GM19468 (cell line): Measurements from ENCODE around the gene MREG.
"Not testable (repeated sequence)": the region's sequence is repeated elsewhere in the genome, so short reads cannot be mapped to it uniquely, and the experiment has no call there.

Source experiments
- ATAC-seq: cut with Tn5 transposase; IDR thresholded peaks from one replicate; pipeline ENCODE4 v1.9.1; 2021; ENCODE audit warnings: mild to moderate bottlenecking, moderate library complexity, moderate number of reproducible peaks; ENCODE audit not compliant: unreplicated experiment; ENCODE audit errors: extremely low read depth

The MREG gene

GRCh38 chr2:215967590-215968378, 45.6 kb downstream of the MREG start:
- ATAC-seq, result no peak

GRCh38 chr2:215966951-215967350, 46.4 kb downstream of the MREG start:
- no peak for ATAC-seq

DNA sequence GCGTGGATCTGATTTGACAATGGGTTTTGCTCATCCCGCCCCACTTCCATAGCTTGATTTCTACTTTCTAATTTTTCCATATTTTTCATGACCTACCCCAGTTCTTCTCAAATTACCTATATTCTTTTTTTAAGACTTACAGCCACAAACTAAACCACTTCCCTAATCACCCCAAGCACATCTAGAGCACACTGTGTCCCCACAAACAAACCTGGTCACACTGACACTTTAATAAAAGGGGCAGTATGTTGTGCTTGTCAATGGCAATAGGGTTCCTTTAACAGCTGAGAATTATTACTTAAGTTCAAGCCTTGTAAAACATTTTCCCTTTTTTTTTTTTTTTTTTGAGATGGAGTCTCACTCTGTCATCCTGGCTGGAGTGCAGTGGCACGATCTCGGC, 47.1 kb downstream of the MREG start:
- ATAC-seq, result no peak

- no peak for ATAC-seq
Measured at GRCh38 chr2:215965532-215966165, 47.7 kb downstream of the MREG start.

DNA sequence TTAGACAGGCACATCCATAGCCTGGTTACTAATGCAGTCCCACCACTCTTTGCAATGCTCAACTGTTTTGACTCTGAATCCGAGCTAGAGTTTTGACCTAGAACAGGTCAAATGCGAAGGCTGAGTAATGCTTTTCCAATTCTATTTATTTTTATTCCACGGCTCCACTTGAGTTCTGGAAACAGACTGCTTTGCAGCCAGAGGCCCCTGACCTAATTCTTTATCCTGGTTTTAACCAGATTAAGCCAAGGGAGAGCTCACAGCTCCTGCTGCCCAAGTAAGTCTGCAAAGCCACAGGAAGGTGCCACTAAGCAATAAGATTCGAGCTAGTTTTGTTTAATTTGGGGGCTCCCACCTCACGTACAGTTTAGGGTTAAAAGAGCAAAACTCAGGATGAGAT, 51.4 kb downstream of the MREG start:
- ATAC-seq, result no peak

DNA sequence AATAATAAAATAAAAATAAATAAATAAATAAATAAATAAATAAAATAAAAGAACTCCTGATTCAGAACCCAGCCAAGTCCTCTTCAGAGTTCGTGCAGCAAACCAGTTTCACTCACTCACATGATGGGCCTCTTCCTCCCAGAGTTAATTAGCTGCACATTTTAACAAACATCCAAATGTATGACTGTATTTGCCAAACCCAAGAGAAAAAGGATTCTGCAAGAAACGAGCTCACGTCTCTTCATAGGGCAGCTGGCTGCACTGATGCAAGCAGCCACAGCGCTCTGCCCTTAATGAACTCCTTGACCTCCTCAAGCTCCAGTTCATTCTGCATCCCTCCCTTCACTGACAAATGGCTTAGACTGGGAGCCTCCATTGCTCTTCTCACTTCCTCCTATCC, 55.1 kb downstream of the MREG start:
- no peak for ATAC-seq

GRCh38 chr2:215957354-215958122, 55.8 kb downstream of the MREG start:
- ATAC-seq, result not testable (repeated sequence)

- ATAC-seq, result no peak
Measured at GRCh38 chr2:215952860-215953637, 60.3 kb downstream of the MREG start.

DNA sequence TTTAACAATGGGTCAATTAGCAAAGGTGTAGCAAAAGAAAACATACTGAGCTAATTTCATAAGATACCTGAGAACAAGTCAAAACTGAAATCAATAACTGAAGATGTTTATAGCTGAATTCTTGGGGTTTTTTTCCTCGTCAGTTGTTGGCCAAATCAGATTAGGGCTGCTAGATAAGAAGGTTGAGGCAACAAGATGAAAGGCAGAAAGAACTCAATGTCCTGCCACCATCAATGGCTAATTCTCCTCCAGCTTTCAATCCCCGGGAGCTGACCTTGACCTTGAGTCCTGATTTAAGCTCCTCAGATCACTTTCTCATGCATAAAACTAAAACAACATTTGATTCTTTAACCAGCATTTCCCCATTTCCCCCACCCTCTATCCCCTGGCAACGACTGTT, 61.8 kb downstream of the MREG start:
- ATAC-seq, result no peak

- ATAC-seq, result peak; percentile 86
Measured at GRCh38 chr2:215949991-215950404, 63.4 kb downstream of the MREG start.

DNA sequence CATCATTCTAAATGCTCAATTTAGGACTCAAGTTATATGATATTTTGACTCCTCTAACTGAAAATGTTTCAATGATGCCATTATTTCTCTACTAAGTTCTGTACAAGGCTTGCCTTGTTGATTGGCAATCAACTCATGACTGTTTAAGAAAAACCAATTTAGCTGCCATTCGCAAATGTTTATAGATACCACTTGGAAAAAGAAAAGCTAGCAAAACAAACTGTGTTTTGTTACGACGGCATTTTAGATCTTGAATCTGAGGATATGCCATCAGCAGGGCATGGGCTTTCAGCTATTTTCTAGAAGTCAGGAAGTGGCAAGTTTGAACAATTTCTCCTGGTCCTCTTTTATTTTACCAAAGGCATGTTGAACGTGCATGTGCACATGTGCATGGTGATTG, 65.3 kb downstream of the MREG start:
- no peak for ATAC-seq

DNA sequence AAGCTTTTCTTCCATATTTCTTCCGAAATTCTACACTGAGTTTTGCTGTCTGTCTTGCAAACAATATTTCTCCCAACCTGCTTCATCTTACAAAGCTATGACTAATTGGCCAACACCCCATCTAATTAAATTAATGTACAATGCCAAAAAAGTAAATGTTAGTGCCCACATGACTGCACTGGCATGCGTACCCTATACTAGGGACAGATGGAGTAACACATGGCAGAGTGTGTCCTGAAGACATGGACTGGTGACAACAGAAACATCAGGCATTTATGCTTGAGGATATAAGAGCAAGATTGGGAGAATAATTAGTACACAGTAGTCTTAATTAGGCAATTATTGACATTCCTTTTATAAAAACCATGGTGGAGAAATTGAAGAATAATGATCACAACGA, 66.8 kb downstream of the MREG start:
- ATAC-seq, result no peak

GRCh38 chr2:215942194-215942593, 71.2 kb downstream of the MREG start:
- ATAC-seq, result no peak

DNA sequence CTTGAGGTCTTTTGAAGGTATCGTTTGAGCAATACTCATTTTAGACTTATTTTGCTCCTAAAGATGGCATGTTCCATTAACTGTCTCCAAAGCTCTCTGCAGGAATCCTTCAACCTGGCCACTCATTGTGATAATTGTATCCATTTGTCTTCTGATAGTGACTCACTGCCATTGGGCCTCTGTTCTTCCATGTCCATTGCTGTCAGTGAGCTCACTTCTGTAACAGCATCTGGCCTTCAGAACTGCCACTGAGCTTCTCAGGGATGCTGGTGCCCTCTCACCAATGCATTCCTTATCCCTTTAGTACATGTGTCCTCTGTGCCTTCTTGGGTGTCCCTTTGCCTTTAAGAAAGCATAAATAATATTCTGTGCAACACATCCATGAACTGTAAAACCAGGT, 71.6 kb downstream of the MREG start:
- ATAC-seq, result no peak

DNA sequence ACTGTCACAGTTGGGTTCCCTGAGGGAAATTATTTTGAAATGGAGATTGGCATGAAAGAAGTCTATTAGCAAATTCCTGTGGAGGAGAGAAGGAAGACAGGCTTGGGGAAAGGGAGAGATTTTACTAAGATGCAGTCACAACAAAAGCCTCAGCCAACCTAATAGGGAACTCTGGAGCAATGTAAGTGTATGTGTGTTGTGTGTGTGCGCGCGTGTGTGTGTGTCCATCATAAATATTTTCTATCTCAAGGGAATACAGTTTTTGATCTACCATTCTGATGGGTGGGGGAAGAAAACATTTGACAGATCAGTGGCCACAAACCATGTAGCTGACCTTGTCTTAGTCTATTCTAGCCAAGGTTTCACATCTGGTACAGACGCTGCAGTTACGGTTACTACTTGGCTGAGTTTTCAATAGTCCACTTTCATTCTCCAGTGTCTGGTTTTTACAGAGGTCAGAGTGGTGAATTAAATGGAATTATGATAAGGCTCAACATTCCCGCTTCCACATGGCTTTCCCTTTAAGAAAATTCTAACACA, 72.6 kb downstream of the MREG start:
- ATAC-seq, result no peak

DNA sequence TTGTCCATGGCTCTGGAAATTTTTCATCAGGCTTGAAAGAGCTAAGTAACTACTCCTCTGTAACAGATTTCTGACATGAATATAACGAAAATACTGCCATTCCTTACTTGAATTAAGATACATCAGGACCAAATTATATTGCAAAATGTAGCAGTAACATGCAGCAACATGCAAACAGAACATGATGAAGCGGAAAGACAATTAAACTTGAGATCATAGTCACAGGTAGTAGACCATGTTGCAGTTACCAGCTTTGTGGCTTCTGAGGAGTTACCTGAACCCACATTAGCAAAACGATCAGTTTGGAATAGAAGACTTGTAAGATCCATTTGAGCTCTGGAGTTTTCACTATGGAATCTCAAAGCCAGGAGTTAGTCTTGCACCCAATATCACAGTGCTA, 76.2 kb downstream of the MREG start:
- no peak for ATAC-seq

- ATAC-seq, result no peak
Measured at GRCh38 chr2:215933151-215933550, 80.2 kb downstream of the MREG start.

DNA sequence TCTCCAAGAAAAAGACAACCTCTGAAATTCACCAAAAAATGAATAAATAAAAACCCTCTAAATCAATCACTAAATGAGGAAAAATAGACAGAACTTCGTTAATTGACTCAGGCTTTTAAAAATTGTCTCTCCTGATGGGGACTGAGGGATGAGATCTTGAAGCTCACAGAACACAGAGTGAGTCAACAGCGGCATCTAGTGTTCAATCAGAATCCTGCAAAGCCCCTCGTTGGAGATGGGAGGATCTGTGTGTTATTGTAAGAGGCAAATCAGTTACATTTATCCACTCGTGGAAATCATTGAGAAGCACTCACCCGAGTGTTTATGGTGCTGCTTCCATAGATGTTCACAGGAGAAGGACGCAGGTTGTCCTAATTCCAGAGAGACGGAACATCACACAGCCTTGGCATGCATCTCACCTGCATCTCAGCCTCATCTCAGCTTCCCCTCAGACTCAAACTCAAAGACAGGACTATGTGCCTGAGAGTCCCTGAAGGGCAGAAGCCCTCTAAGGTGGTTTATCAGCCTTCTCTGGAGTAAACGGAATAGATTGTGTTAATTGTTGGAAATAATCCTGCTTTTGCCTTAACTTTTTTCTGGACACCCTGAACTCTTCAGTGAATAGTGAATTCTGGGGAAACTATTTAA, 82.0 kb downstream of the MREG start:
- peak; percentile 88 for ATAC-seq

DNA sequence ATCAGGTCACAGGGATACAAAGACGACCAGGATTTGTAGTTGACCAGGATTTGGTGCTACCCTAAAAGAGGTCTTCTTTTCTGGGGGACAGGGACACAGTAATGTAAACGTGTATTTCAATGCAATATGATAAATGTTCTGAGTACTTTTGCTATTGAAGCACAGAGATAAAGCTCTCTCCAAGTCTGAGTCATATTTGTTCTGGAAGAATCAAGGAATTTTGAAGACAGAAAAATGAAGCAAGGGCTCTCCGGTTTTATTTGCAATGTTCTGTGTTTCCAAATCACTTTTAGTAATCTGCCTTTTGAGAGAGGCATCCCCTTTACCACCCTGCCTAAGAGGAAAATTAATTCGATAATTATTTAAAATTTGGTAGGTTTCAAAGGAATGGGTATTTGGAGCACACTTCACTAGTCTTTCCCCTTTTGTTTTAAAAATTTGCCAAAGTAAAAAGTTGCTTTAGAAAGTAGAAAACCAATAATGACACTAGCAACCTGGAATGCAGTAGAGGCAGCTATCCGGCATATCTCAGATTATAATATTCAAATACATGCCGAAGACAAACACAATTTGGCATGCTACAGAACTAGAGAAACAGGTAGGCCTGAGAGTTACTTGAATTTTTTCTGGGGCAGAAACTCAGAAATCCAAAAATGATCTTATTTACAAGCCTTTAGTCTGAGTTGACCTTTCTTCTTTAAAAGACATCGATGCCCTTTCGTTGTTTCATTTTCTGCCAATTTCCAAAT, 82.7 kb downstream of the MREG start:
- no peak for ATAC-seq
